GM23338 (cell line): Measurements from ENCODE around the gene MRPL28. TPM values are rescaled to one million over a fixed set of nuclear protein-coding genes. Genes with fewer than 3 reads are reported as not detected.

Source experiments
- ATAC-seq: fragments of 200-7000 bp; cut with Tn5 transposase; 3 replicates; pipeline ENCODE4 v1.9.1; 2020
- DNase-seq: peaks from one replicate; pipeline ENCODE4 v3.0.0-alpha.2; 2015; ENCODE audit warnings: low spot score
- H2AFZ ChIP-seq: fragments of 200-600 bp; sonication (generic); 2 replicates; pipeline ENCODE4 v1.8.0; 2016; ENCODE audit warnings: antibody characterized with exemption, mild to moderate bottlenecking, moderate library complexity
- H3F3A ChIP-seq: fragments of 200-600 bp; sonication (generic); replicated peaks from 2 replicates; pipeline ENCODE4 v1.8.0; 2017; ENCODE audit warnings: antibody characterized with exemption, mixed run types, low read depth
- H3K27ac ChIP-seq: fragments of 200-600 bp; sonication (generic); 2 replicates; pipeline ENCODE4 v1.6.1; 2016; ENCODE audit warnings: low read depth
- H3K27me3 ChIP-seq: fragments of 200-600 bp; sonication (generic); 2 replicates; pipeline ENCODE4 v1.8.0; 2016; ENCODE audit warnings: mild to moderate bottlenecking, mixed run types, moderate library complexity; ENCODE audit not compliant: insufficient read depth
- H3K36me3 ChIP-seq: fragments of 200-600 bp; sonication (generic); 2 replicates; pipeline ENCODE4 v1.8.0; 2016; ENCODE audit warnings: mild to moderate bottlenecking; ENCODE audit not compliant: insufficient read depth
- H3K4me1 ChIP-seq: fragments of 200-600 bp; sonication (generic); 2 replicates; pipeline ENCODE4 v1.8.0; 2016; ENCODE audit warnings: mild to moderate bottlenecking, moderate library complexity; ENCODE audit not compliant: insufficient read depth
- H3K4me2 ChIP-seq: fragments of 200-600 bp; sonication (generic); 2 replicates; pipeline ENCODE4 v1.7.1; 2017; ENCODE audit warnings: mixed run types
- H3K4me3 ChIP-seq: fragments of 200-600 bp; sonication (generic); 2 replicates; pipeline ENCODE4 v1.6.1; 2016; ENCODE audit warnings: mixed run types
- H3K79me2 ChIP-seq: fragments of 200-600 bp; sonication (generic); replicated peaks from 2 replicates; pipeline ENCODE4 v1.8.0; 2017; ENCODE audit warnings: mild to moderate bottlenecking; ENCODE audit not compliant: insufficient read depth
- H3K9me2 ChIP-seq: fragments of 200-600 bp; sonication (generic); 2 replicates; pipeline ENCODE4 v1.8.0; 2017; ENCODE audit not compliant: insufficient read depth
- H4K20me1 ChIP-seq: fragments of 200-600 bp; sonication (generic); replicated peaks from 2 replicates; pipeline ENCODE4 v1.8.0; 2017; ENCODE audit warnings: mild to moderate bottlenecking; ENCODE audit not compliant: insufficient read depth
- H3K27ac Mint-ChIP-seq: 2 replicates; pipeline ENCODE4 v1.8.0; 2020; ENCODE audit warnings: inconsistent platforms, mild to moderate bottlenecking, moderate library complexity, mixed read lengths
- H3K27me3 Mint-ChIP-seq: 3 replicates; pipeline ENCODE4 v1.8.0; 2022; ENCODE audit warnings: low read depth, mild to moderate bottlenecking, moderate library complexity, mixed read lengths, inconsistent platforms; ENCODE audit not compliant: insufficient read depth, poor library complexity
- H3K36me3 Mint-ChIP-seq: 3 replicates; pipeline ENCODE4 v1.8.0; 2021; ENCODE audit warnings: low read depth, mild to moderate bottlenecking, inconsistent platforms, moderate library complexity, mixed read lengths
- H3K4me1 Mint-ChIP-seq: 3 replicates; pipeline ENCODE4 v1.8.0; 2020; ENCODE audit warnings: mild to moderate bottlenecking, inconsistent platforms, mixed read lengths
- H3K4me3 Mint-ChIP-seq: 3 replicates; pipeline ENCODE4 v1.8.0; 2021; ENCODE audit warnings: moderate library complexity, mild to moderate bottlenecking, inconsistent platforms, mixed read lengths
- H3K9me3 Mint-ChIP-seq: 3 replicates; pipeline ENCODE4 v1.8.0; 2020; ENCODE audit warnings: moderate library complexity, mild to moderate bottlenecking, inconsistent platforms, mixed read lengths
- CREB1 ChIP-seq: fragments of 250-450 bp; sonication (Bioruptor Pico); IDR thresholded peaks from 2 replicates; pipeline ENCODE4 v1.5.0; 2020; ENCODE audit warnings: low read depth, mild to moderate bottlenecking, moderate library complexity
- ETS1 ChIP-seq: IDR thresholded peaks from 2 replicates; pipeline ENCODE4 v1.6.1; 2016; ENCODE audit warnings: antibody characterized with exemption
- EZH2 ChIP-seq: fragments of 200-600 bp; sonication (generic); IDR thresholded peaks from one replicate; pipeline ENCODE4 v1.8.0; 2017; ENCODE audit warnings: antibody characterized with exemption, mild to moderate bottlenecking, low read depth; ENCODE audit not compliant: unreplicated experiment
- JUNB ChIP-seq: IDR thresholded peaks from one replicate; pipeline ENCODE4 v1.6.1; 2016; ENCODE audit warnings: antibody characterized with exemption; ENCODE audit not compliant: unreplicated experiment
- POLR2AphosphoS5 ChIP-seq: IDR thresholded peaks from 2 replicates; pipeline ENCODE4 v1.6.1; 2016; ENCODE audit warnings: antibody characterized with exemption, low read depth
- REST ChIP-seq: IDR thresholded peaks from one replicate; pipeline ENCODE4 v1.6.1; 2018; ENCODE audit warnings: antibody characterized with exemption; ENCODE audit not compliant: unreplicated experiment
- STAT1 ChIP-seq: IDR thresholded peaks from one replicate; pipeline ENCODE4 v1.6.1; 2016; ENCODE audit warnings: antibody characterized with exemption; ENCODE audit not compliant: unreplicated experiment
- ZNF114 ChIP-seq: fragments of 250-450 bp; sonication (Bioruptor Pico); IDR thresholded peaks from 2 replicates; pipeline ENCODE4 v1.5.0; 2020; ENCODE audit warnings: mild to moderate bottlenecking, moderate library complexity
- polyA plus RNA-seq: library from polyadenylated mRNA; unstranded; fragments of >200 nt; fragmentation: Nextera tagmentation; extraction: Ambion mirVana; gene quantifications from 2 replicates; pipeline ENCODE4 v1.2.1, GENCODE V29; 2016
- total RNA-seq: library from RNA; depleted of rRNA; stranded (reverse); fragments of >200 nt; shearing (Covaris generic); gene quantifications from 2 replicates; pipeline ENCODE4 v1.2.3, GENCODE V29; 2014; rRNA removed
- TF ChIP-seq, protein P1 (sequence below), 2 experiments: fragments of 200-600 bp in 1 of 2; sonication (generic) in 1 of 2; conservative IDR thresholded peaks; 2 replicates each; pipeline versions ENCODE4 v1.5.1 to v1.6.1; 2016 to 2017; ENCODE audit warnings: antibody characterized with exemption in 2 of 2, low read depth in 2 of 2, mild to moderate bottlenecking in 2 of 2, moderate library complexity in 1 of 2

MRPL28 gene
- total and polyA plus RNA-seq, 2 experiments from 2014 or later: 135 to 169 TPM

DNA sequence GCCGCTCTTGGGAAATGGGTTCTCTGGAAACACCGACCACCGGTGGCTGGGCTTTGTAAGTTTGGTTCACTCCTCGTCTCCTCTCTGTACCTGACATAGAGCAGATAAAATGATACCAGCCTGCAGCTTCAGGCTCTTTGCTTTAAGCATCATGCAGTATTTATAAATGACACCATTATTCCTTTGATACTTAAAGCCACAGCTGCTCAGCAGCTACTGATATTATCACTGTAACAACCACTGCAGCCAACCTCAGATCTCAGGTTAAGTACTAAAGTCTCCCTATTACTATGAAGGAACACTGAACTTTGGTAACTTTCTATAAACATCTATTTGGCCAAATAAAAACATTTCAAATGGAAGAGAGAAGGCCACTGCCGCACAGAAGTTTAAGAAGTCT lies 52.8 kb downstream of the MRPL28 start:
- Mint-ChIP-seq H3K9me3 (no peaks in the 10 kb centered on the region), H3K27me3 (peaks cover 7% of the 10 kb centered on the region), H3K4me1 (peaks cover 23% of the 10 kb centered on the region), H3K4me3 (no peak overlapping the region), H3K27ac (no peak overlapping the region), H3K36me3 (peaks cover 26% of the 10 kb centered on the region)
- DNase-seq (no peak), ATAC-seq (no peak)
- Histone ChIP-seq H3K27ac (no peak overlapping the region), H3K4me2 (no peak overlapping the region), H3K4me1 (peaks cover 3% of the 10 kb centered on the region; the same call in 1 of the 2 replicates), H2AFZ (no peak overlapping the region), H3K9me2 (no peaks in the 10 kb centered on the region), H4K20me1 (peaks cover 50% of the 10 kb centered on the region; the same call in 1 of the 2 replicates), H3K27me3 (no peaks in the 10 kb centered on the region), H3K36me3 (no peaks in the 10 kb centered on the region), H3K79me2 (peaks cover 80% of the 10 kb centered on the region), H3K4me3 (no peak overlapping the region), H3F3A (peaks cover 5% of the 10 kb centered on the region)
- TF ChIP-seq STAT1 (no peak), EZH2 (no peak), JUNB (no peak), REST (no peak), CREB1 (CRISPR knock-in tag) (no peak), POLR2AphosphoS5 (no peak), ETS1 (no peak), ZNF114 (CRISPR knock-in tag) (no peak)
- TF ChIP-seq, protein P1, sequence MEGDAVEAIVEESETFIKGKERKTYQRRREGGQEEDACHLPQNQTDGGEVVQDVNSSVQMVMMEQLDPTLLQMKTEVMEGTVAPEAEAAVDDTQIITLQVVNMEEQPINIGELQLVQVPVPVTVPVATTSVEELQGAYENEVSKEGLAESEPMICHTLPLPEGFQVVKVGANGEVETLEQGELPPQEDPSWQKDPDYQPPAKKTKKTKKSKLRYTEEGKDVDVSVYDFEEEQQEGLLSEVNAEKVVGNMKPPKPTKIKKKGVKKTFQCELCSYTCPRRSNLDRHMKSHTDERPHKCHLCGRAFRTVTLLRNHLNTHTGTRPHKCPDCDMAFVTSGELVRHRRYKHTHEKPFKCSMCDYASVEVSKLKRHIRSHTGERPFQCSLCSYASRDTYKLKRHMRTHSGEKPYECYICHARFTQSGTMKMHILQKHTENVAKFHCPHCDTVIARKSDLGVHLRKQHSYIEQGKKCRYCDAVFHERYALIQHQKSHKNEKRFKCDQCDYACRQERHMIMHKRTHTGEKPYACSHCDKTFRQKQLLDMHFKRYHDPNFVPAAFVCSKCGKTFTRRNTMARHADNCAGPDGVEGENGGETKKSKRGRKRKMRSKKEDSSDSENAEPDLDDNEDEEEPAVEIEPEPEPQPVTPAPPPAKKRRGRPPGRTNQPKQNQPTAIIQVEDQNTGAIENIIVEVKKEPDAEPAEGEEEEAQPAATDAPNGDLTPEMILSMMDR (conservative IDR thresholded peaks at IDR 0.05; ENCODE audit: low read depth in 2 of 2): no peak

Other genes with a start within 250 kb of the MRPL28 start
- gene NPRL3, start 231.9 kb downstream of the MRPL28 start, total RNA-seq: 45.7 and 45.9 TPM in 2 replicates
- gene NPRL3, start 231.9 kb downstream of the MRPL28 start, polyA plus RNA-seq: 14.5 and 15.4 TPM in 2 replicates
- gene HBZ, start 217.9 kb downstream of the MRPL28 start, total RNA-seq: not detected in 2 replicates
- gene HBZ, start 217.9 kb downstream of the MRPL28 start, polyA plus RNA-seq: 0.39 TPM in 1 of 2 replicates, not detected in the other
- gene HBM, start 204.6 kb downstream of the MRPL28 start, total RNA-seq: not detected in 2 replicates
- gene HBM, start 204.6 kb downstream of the MRPL28 start, polyA plus RNA-seq: 0.68 TPM in 1 of 2 replicates, not detected in the other
- 1.9 TPM in 1 of 2 replicates, not detected in the other for gene HBA2, start 197.7 kb downstream of the MRPL28 start, total RNA-seq
- 7.8 and 11.7 TPM in 2 replicates for gene HBA2, start 197.7 kb downstream of the MRPL28 start, polyA plus RNA-seq
- not detected in 2 replicates for gene HBA1, start 193.9 kb downstream of the MRPL28 start, total RNA-seq
- gene HBA1, start 193.9 kb downstream of the MRPL28 start, polyA plus RNA-seq: 3.4 and 6.7 TPM in 2 replicates
- 3.1 and 6.6 TPM in 2 replicates for gene HBQ1, start 190.1 kb downstream of the MRPL28 start, total RNA-seq
- gene HBQ1, start 190.1 kb downstream of the MRPL28 start, polyA plus RNA-seq: 8.3 and 8.5 TPM in 2 replicates
- gene LUC7L, start 141.1 kb downstream of the MRPL28 start, total RNA-seq: 114 and 115 TPM in 2 replicates
- 136 and 151 TPM in 2 replicates for gene LUC7L, start 141.1 kb downstream of the MRPL28 start, polyA plus RNA-seq
- gene FAM234A, start 135.7 kb downstream of the MRPL28 start, total RNA-seq: 57.2 and 128 TPM in 2 replicates
- gene FAM234A, start 135.7 kb downstream of the MRPL28 start, polyA plus RNA-seq: 37.9 and 41.9 TPM in 2 replicates
- gene RGS11, start 94.6 kb downstream of the MRPL28 start, total RNA-seq: 0.58 and 1.8 TPM in 2 replicates
- gene RGS11, start 94.6 kb downstream of the MRPL28 start, polyA plus RNA-seq: 0.38 and 0.74 TPM in 2 replicates
- 1.0 and 1.2 TPM in 2 replicates for gene ARHGDIG, start 89.9 kb downstream of the MRPL28 start, total RNA-seq
- gene ARHGDIG, start 89.9 kb downstream of the MRPL28 start, polyA plus RNA-seq: 0.24 and 0.78 TPM in 2 replicates
- gene PDIA2, start 87.4 kb downstream of the MRPL28 start, total RNA-seq: 0.87 TPM in 1 of 2 replicates, not detected in the other
- gene PDIA2, start 87.4 kb downstream of the MRPL28 start, polyA plus RNA-seq: 0.39 and 0.52 TPM in 2 replicates
- gene AXIN1, start 17.8 kb downstream of the MRPL28 start, total RNA-seq: 50.6 and 54.5 TPM in 2 replicates
- 14.3 and 15.0 TPM in 2 replicates for gene AXIN1, start 17.8 kb downstream of the MRPL28 start, polyA plus RNA-seq
- gene PGAP6, start 11.4 kb upstream of the MRPL28 start, total RNA-seq: 98.7 and 112 TPM in 2 replicates
- 25.1 and 29.5 TPM in 2 replicates for gene PGAP6, start 11.4 kb upstream of the MRPL28 start, polyA plus RNA-seq
- gene NME4, start 26.7 kb upstream of the MRPL28 start, total RNA-seq: 228 and 249 TPM in 2 replicates
- gene NME4, start 26.7 kb upstream of the MRPL28 start, polyA plus RNA-seq: 511 and 521 TPM in 2 replicates
- 17.9 and 26.9 TPM in 2 replicates for gene DECR2, start 31.3 kb upstream of the MRPL28 start, total RNA-seq
- gene DECR2, start 31.3 kb upstream of the MRPL28 start, polyA plus RNA-seq: 19.0 and 20.3 TPM in 2 replicates
- 27.9 and 29.2 TPM in 2 replicates for gene RAB11FIP3, start 55.1 kb upstream of the MRPL28 start, total RNA-seq
- 3.2 and 4.4 TPM in 2 replicates for gene RAB11FIP3, start 55.1 kb upstream of the MRPL28 start, polyA plus RNA-seq
- gene CAPN15, start 157.2 kb upstream of the MRPL28 start, total RNA-seq: 142 and 164 TPM in 2 replicates
- 27.3 and 30.7 TPM in 2 replicates for gene CAPN15, start 157.2 kb upstream of the MRPL28 start, polyA plus RNA-seq
- 1.1 and 1.4 TPM in 2 replicates for gene PRR35, start 189.9 kb upstream of the MRPL28 start, total RNA-seq
- 0.32 and 0.63 TPM in 2 replicates for gene PRR35, start 189.9 kb upstream of the MRPL28 start, polyA plus RNA-seq
- gene NHLRC4, start 196.5 kb upstream of the MRPL28 start, total RNA-seq: 0.80 TPM in 1 of 2 replicates, not detected in the other
- 0.14 and 0.47 TPM in 2 replicates for gene NHLRC4, start 196.5 kb upstream of the MRPL28 start, polyA plus RNA-seq
- gene PIGQ, start 199.4 kb upstream of the MRPL28 start, total RNA-seq: 49.9 and 62.3 TPM in 2 replicates
- gene PIGQ, start 199.4 kb upstream of the MRPL28 start, polyA plus RNA-seq: 28.0 and 30.2 TPM in 2 replicates
- gene RAB40C, start 219.5 kb upstream of the MRPL28 start, total RNA-seq: 24.2 and 24.6 TPM in 2 replicates
- gene RAB40C, start 219.5 kb upstream of the MRPL28 start, polyA plus RNA-seq: 11.2 and 12.0 TPM in 2 replicates